GM12892 (cell line): Measurements from ENCODE around the gene MIOX.

ENCODE experiments used
- POLR2A ChIP-seq: IDR thresholded peaks from 2 replicates; pipeline ENCODE4 v1.6.1; 2011; ENCODE audit warnings: low read depth, low read length, control low read depth
- POLR2AphosphoS5 ChIP-seq: IDR thresholded peaks from 2 replicates; pipeline ENCODE4 v1.6.1; 2011; ENCODE audit warnings: low read depth, low read length, control low read depth
- TAF1 ChIP-seq: IDR thresholded peaks from 2 replicates; pipeline ENCODE4 v1.6.1; 2011; ENCODE audit warnings: low read depth, mild to moderate bottlenecking, control low read depth, low read length, borderline replicate concordance

GRCh38 chr22:50469377-50470305 is 17.0 kb upstream of the MIOX start:
- TF ChIP-seq POLR2A (peak; percentile 44; the same call in 1 of the 2 replicates), POLR2AphosphoS5 (peak; percentile 50), TAF1 (no peak)
